Measurements from ENCODE around the gene PDGFA. TPM values are rescaled to one million over a fixed set of nuclear protein-coding genes. Genes with fewer than 3 reads are reported as not detected.

PDGFA gene
- total RNA-seq, 4 donors from 2014 or later = 7.0 to 23.7 (median 8.8) TPM

DNA sequence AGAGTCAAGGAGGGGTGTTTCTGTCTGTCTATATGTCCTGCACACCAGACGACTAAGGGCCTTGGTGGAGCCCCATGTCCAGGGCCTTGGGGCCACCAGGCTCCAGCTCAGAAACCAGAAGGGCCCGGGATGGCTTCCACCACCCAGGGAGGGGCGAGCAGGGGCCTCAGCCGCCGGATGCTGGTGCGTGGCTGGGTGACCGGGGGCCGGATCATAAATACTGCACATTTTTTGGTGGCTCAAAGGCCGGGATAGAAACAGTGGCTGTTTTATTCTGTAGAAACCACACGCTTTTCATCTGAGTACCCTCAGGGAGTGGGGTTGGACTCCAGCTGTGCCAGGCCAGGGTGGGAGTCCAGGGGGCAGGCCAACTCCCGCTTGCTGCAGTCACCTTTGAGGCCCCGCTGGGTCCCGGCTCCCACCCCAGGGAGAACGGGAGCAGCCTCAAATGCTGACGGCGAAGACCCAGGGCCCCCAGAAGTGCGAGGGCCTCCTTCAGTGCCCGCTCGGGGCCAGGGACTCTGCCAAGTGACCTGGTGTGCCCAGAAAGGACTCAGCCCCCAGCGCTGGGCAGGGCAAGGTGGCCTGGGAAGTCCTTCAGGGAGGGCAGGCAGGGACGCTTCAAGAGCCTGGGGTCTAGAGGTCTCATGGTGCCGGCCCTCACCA, 28.2 kb downstream of the PDGFA start:
- ATAC-seq (ENCODE audit: low FRiP score) (no peak), DNase-seq (ENCODE audit: low spot score) (no peak)
- TF ChIP-seq, protein P1, sequence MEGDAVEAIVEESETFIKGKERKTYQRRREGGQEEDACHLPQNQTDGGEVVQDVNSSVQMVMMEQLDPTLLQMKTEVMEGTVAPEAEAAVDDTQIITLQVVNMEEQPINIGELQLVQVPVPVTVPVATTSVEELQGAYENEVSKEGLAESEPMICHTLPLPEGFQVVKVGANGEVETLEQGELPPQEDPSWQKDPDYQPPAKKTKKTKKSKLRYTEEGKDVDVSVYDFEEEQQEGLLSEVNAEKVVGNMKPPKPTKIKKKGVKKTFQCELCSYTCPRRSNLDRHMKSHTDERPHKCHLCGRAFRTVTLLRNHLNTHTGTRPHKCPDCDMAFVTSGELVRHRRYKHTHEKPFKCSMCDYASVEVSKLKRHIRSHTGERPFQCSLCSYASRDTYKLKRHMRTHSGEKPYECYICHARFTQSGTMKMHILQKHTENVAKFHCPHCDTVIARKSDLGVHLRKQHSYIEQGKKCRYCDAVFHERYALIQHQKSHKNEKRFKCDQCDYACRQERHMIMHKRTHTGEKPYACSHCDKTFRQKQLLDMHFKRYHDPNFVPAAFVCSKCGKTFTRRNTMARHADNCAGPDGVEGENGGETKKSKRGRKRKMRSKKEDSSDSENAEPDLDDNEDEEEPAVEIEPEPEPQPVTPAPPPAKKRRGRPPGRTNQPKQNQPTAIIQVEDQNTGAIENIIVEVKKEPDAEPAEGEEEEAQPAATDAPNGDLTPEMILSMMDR (IDR thresholded peaks at IDR 0.05) = no peak

DNA sequence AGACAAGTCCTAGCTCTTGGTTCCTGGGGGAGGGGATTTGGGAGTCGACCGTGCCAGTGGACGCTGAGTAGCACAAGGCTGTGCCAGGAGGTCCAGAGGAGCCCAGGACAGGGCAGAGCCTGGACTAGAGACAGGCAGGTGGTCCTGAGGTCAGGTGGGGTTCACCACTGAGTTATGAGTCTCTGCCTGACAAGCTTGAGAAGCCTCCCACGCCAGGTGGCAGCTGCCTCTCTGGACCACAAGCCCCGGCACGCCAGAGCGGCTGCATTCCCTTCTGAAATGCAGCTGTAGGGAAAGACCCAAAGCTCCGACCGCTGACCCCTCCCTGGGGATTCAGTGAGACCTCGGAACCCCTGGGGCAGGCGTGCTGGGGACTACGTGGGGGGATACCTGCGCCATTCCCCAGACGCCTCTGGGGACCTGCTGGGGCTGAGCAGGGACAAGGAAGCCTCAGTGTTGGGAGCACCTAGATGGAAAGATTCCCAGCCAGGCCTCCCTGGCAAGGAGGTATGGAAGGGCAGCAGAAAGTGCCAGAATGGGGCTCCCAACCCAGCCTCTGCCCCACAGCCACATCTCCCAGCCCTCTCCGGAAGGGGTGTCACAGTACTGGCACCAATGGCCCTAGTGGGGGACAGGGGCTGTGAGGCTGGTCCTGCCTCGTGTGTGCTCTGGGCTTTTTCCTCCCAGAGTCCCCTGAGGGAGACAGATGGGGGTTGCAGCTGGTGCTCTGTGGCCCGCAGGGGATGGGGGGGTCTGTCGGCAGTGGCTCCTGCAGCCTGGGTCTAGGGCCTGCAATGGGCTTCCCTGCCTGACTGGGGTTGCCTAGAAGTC, 29.0 kb downstream of the PDGFA start:
- no peak for ATAC-seq (ENCODE audit: low FRiP score)
- no peak for DNase-seq (ENCODE audit: low spot score)
- TF ChIP-seq, protein P1 (IDR thresholded peaks at IDR 0.05) = no peak

DNA sequence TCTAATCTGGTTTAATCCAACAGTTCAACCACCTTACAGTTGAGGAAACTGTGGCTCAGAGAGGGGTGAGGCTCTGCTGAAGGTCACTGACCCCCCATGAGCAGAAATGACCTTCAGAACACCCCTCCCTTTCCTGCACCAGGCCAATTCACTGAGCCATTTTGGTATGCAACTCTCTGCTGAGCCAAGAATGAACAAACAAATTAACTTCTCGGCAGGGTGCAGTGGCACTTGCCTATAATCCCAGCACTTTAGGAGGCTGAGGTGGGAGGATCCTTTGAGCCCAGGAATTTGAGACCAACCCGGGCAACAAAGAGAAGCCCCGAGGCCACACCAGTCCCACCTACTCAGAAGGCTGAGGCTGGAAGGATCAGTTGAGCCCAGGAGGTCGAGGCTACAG, 29.8 kb downstream of the PDGFA start:
- TF ChIP-seq, protein P1 (IDR thresholded peaks at IDR 0.05) = no peak
- ATAC-seq (ENCODE audit: low FRiP score) = no peak
- DNase-seq (ENCODE audit: low spot score) = no peak

DNA sequence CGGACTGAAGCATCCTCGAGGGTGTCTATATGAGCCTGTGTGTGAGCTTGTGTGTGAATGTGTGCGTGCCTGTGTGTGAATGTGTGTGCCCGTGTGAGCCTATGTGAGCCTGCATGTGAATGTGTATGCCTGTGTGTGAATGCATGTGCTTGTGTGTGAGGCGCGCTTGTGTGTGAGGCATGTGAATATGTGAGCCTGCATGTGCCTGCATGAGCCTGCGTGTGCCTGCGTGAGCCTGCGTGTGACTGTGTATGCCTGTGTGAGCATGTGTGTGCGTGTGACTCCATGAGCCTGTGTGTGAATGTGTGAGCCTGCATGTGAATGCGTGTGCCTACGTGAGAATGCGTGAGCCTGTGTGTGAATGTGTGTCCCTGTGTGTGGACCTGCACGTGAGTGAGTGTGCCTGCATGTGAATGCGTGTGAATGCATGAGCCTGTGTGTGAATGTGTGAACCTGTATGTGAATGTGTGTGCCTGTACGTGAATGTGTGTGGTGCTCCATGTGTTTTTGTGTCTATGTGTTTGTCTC, 33.4 kb downstream of the PDGFA start:
- no peak for DNase-seq (ENCODE audit: low spot score)
- TF ChIP-seq, protein P1 (IDR thresholded peaks at IDR 0.05) = no peak
- no peak for ATAC-seq (ENCODE audit: low FRiP score)

DNA sequence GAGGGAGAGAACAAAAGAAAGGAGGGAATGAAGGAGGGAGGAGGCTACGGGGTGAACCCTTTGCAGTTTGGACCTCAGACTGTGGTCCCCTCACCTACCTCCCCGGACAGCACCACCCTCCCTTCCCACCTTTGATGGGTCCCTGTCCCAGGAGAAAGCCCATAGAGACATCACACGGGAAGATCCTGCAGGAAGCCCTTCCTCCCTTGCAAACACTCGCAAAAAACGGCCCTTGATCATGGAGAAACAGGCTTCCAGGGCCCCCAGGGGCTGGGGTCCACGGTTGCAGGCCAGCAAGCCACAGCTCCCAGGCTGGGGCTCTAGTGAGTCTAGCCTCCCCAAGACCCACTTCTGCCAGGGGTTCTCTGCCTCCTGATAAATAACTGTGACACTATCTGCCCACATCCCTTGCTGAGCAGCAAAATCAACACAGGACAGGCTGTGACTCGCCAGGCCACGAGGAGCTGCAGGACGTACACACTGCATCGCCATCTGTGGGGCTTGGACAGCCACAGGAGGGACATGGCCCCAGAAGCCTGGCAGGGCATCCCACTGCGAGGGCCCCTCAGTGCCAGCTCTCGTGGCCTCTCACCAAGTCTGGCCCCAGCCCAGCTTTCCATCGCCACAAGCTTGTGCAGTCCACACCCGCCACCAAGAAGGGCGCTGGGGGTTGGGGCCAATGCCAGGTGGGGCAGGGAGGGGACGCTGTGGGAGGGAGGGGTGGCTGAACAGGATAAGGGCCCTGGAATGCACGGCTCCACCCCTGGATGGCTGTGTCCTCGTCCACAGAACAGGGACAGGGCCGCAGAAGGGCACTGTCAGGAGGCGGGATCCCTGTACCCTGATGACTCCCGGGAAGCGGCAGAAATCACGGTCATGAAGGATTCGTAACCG, 34.2 kb downstream of the PDGFA start:
- no peak for DNase-seq (ENCODE audit: low spot score)
- TF ChIP-seq, protein P1 (IDR thresholded peaks at IDR 0.05) = no peak
- ATAC-seq (ENCODE audit: low FRiP score) = no peak

DNA sequence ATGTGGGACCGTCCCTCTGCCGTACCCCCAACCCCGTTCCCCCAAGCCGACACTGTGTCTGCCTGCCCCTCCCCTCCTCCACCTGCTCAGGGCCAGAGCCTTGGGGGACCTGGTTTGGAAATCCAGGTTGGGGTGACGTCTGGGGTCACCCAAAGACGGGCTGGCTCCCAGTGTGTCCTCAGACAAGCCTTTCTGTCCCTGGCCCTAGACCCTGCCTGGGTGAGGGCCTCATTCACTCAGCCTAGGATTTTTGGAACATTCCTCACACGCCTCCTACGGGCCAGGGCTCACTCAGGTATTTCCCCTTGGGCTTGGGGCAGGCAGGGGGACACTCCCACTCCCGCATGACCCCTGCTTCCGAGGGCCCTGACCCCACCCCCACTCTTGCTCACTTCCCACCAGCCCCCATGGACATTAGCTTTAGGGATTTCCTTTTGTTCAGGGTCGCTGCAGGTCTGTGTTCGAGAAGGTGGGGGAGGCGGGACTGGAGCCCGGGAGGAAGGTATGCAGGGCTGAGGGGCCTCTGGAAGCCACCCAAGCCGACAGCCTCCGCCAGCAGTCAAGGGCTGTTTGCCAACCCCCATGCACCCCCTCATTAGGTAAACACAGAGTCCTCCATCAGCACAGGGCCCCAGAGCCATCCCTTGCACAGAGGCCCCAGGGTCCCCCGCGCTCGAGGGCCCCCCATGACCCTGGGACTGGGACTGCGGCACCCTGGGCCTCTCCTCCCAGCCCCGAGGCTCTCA, 35.1 kb downstream of the PDGFA start:
- ATAC-seq (ENCODE audit: low FRiP score) (no peak), DNase-seq (ENCODE audit: low spot score) (no peak)
- TF ChIP-seq, protein P1 (IDR thresholded peaks at IDR 0.05) = no peak
